Measurements from ENCODE around the gene CISH.

CISH gene

DNA sequence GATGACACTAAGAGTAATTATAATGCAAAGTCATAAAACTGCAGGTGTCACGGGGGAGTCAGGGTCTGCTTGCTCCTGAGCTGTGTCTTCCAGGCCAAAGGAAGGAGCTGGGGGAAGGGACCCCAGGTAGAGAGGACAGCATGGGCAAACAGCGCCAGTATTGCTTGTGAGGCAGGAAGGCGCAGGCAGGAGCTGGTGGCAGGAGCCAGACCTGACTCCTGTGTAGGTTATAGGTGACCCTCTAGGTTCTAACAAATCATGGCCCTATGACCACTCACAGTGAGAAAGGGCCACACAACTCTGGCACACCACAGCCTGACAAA lies 1.9 kb downstream of the CISH start:
- Histone ChIP-seq H3K9me3 (ENCODE audit: insufficient read depth, low read depth, low read length) (no peaks in the 10 kb centered on the region), H3F3A (ENCODE audit: low read depth) (no peaks in the 10 kb centered on the region), H3K9me2 (replicated peaks; ENCODE audit: low read depth, low read length) (no peaks in the 10 kb centered on the region), H3K36me3 (ENCODE audit: insufficient read depth, low read length) (no peaks in the 10 kb centered on the region), H3K4me1 (ENCODE audit: insufficient read depth, low read length, poor library complexity, severe bottlenecking) (peaks cover 17% of the 10 kb centered on the region), H3K4me2 (ENCODE audit: low read depth, low read length, poor library complexity, severe bottlenecking) (no peak overlapping the region), H3K79me2 (ENCODE audit: insufficient read depth, low read length) (no peaks in the 10 kb centered on the region), H4K20me1 (ENCODE audit: insufficient read depth, low read length, poor library complexity, severe bottlenecking) (no peaks in the 10 kb centered on the region), H3K4me3 (ENCODE audit: low read length, poor library complexity, severe bottlenecking) (no peak overlapping the region), H2AFZ (ENCODE audit: low read length) (no peak overlapping the region), H3K27me3 (ENCODE audit: insufficient read depth, low read length, poor library complexity, severe bottlenecking) (no peaks in the 10 kb centered on the region), H3K9ac (ENCODE audit: low read depth, low read length, poor library complexity, severe bottlenecking) (no peak overlapping the region)
- TF ChIP-seq EZH2phosphoT487 (IDR thresholded peaks at IDR 0.05; ENCODE audit: borderline replicate concordance): no peak
- TF ChIP-seq, protein P1, sequence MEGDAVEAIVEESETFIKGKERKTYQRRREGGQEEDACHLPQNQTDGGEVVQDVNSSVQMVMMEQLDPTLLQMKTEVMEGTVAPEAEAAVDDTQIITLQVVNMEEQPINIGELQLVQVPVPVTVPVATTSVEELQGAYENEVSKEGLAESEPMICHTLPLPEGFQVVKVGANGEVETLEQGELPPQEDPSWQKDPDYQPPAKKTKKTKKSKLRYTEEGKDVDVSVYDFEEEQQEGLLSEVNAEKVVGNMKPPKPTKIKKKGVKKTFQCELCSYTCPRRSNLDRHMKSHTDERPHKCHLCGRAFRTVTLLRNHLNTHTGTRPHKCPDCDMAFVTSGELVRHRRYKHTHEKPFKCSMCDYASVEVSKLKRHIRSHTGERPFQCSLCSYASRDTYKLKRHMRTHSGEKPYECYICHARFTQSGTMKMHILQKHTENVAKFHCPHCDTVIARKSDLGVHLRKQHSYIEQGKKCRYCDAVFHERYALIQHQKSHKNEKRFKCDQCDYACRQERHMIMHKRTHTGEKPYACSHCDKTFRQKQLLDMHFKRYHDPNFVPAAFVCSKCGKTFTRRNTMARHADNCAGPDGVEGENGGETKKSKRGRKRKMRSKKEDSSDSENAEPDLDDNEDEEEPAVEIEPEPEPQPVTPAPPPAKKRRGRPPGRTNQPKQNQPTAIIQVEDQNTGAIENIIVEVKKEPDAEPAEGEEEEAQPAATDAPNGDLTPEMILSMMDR (conservative IDR thresholded peaks at IDR 0.05; ENCODE audit: low read length): no peak

DNA sequence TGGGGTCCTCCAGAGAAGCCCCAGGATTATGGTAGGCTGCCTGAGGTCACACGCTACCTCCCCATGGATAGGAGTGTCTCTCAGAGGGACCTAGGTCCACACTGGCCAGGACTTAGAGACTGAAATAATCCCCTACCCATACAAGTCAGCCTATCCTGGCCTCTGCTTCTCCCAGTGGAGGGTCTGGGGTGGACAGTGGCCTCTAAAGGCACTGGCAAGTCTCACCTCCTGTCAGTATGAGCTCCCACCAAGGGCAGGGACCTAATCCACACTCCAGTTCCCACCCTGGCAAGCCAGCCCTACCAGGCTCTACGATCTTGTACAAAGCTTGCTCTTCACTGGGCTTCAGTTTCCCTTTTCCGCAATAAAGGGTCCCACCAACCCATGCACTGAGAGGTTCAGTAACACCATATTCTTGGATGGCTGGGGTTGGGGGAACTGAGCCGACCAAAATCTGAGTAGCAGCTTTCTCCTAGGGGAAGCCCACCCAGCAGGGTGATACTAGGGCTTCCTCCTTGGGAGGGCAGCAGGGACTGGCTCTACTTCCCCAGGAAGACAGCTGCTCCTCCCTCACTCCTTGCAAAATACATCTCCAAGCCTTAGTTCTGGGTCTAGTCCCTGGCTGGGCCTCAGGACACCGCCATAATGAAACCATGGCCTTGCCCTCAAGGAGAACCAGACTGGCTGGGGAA lies 2.4 kb downstream of the CISH start:
- Histone ChIP-seq H3K36me3 (ENCODE audit: insufficient read depth, low read length) (no peaks in the 10 kb centered on the region), H3K4me2 (ENCODE audit: low read depth, low read length, poor library complexity, severe bottlenecking) (no peak overlapping the region), H3K9me2 (replicated peaks; ENCODE audit: low read depth, low read length) (no peaks in the 10 kb centered on the region), H3F3A (ENCODE audit: low read depth) (no peaks in the 10 kb centered on the region), H3K27me3 (ENCODE audit: insufficient read depth, low read length, poor library complexity, severe bottlenecking) (no peaks in the 10 kb centered on the region), H3K4me3 (ENCODE audit: low read length, poor library complexity, severe bottlenecking) (no peak overlapping the region), H3K4me1 (ENCODE audit: insufficient read depth, low read length, poor library complexity, severe bottlenecking) (peaks cover 17% of the 10 kb centered on the region), H4K20me1 (ENCODE audit: insufficient read depth, low read length, poor library complexity, severe bottlenecking) (no peaks in the 10 kb centered on the region), H3K9me3 (ENCODE audit: insufficient read depth, low read depth, low read length) (no peaks in the 10 kb centered on the region), H3K9ac (ENCODE audit: low read depth, low read length, poor library complexity, severe bottlenecking) (no peak overlapping the region), H3K79me2 (ENCODE audit: insufficient read depth, low read length) (no peaks in the 10 kb centered on the region), H2AFZ (ENCODE audit: low read length) (no peak overlapping the region)
- TF ChIP-seq, protein P1 (conservative IDR thresholded peaks at IDR 0.05; ENCODE audit: low read length): no peak
- TF ChIP-seq EZH2phosphoT487 (IDR thresholded peaks at IDR 0.05; ENCODE audit: borderline replicate concordance): no peak

DNA sequence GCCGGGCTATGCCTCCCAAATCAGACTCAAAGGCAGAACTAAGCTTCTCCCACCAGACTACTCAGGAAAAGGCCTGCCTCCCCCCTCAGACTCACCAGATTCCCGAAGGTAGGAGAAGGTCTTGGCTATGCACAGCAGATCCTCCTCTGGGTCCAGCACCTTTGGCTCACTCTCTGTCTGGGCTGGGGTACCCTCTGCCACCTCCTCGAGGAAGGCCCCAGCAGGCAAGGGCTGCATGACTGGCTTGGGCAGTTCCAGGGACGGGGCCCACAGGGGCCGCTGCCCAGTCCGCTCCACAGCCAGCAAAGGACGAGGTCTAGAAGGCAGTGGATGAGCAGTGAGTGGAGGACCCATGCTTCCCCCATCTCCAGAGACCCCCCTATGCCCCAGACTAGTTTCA lies 3.3 kb downstream of the CISH start:
- H3K79me2 ChIP-seq (ENCODE audit: insufficient read depth, low read length): no peaks in the 10 kb centered on the region
- H3K4me1 ChIP-seq (ENCODE audit: insufficient read depth, low read length, poor library complexity, severe bottlenecking): peaks cover 17% of the 10 kb centered on the region
- H3K4me3 ChIP-seq (ENCODE audit: low read length, poor library complexity, severe bottlenecking): no peak overlapping the region

More for the DNA sequence above, 3.3 kb downstream of the CISH start:
- TF ChIP-seq, protein P1 (conservative IDR thresholded peaks at IDR 0.05; ENCODE audit: low read length): no peak
- no peak for TF ChIP-seq EZH2phosphoT487 (IDR thresholded peaks at IDR 0.05; ENCODE audit: borderline replicate concordance)
- no peak overlapping the region for H3K4me2 ChIP-seq (ENCODE audit: low read depth, low read length, poor library complexity, severe bottlenecking)
- H3F3A ChIP-seq (ENCODE audit: low read depth): no peaks in the 10 kb centered on the region
- no peak overlapping the region for H3K9ac ChIP-seq (ENCODE audit: low read depth, low read length, poor library complexity, severe bottlenecking)
- H4K20me1 ChIP-seq (ENCODE audit: insufficient read depth, low read length, poor library complexity, severe bottlenecking): no peaks in the 10 kb centered on the region
- H3K9me2 ChIP-seq (replicated peaks; ENCODE audit: low read depth, low read length): no peaks in the 10 kb centered on the region
- no peaks in the 10 kb centered on the region for H3K36me3 ChIP-seq (ENCODE audit: insufficient read depth, low read length)
- H3K27me3 ChIP-seq (ENCODE audit: insufficient read depth, low read length, poor library complexity, severe bottlenecking): no peaks in the 10 kb centered on the region
- no peak overlapping the region for H2AFZ ChIP-seq (ENCODE audit: low read length)
- no peaks in the 10 kb centered on the region for H3K9me3 ChIP-seq (ENCODE audit: insufficient read depth, low read depth, low read length)
